Lower lobe of right lung (tissue), 2 donors: ENCODE results near the gene FAM98A. TPM values are rescaled to one million over a fixed set of nuclear protein-coding genes. Genes with fewer than 3 reads are reported as not detected.

Experiments used
- ATAC-seq, 2 donors: fragments of 200-7000 bp; cut with Tn5 transposase; one replicate each; pipeline ENCODE4 v1.9.1; 2020 to 2022; ENCODE audit warnings: mild to moderate bottlenecking in 2 of 2, moderate library complexity in 2 of 2
- DNase-seq: peaks from one replicate; pipeline ENCODE4 v3.0.0-alpha.2; 2020
- H3K27ac ChIP-seq: fragments of 200-600 bp; one replicate; pipeline ENCODE4 v1.8.0; 2022
- H3K27me3 ChIP-seq: fragments of 200-600 bp; one replicate; pipeline ENCODE4 v1.8.0; 2022; ENCODE audit warnings: low read depth
- H3K36me3 ChIP-seq: fragments of 200-600 bp; one replicate; pipeline ENCODE4 v1.8.0; 2022; ENCODE audit warnings: mild to moderate bottlenecking
- H3K4me1 ChIP-seq: fragments of 200-600 bp; one replicate; pipeline ENCODE4 v1.8.0; 2022
- H3K4me3 ChIP-seq: fragments of 200-600 bp; one replicate; pipeline ENCODE4 v1.8.0; 2022; ENCODE audit warnings: mild to moderate bottlenecking
- H3K9me3 ChIP-seq: fragments of 200-600 bp; one replicate; pipeline ENCODE4 v1.8.0; 2022
- intact Hi-C: fragments of 100-400 bp; cut with DNase I; formaldehyde crosslinking; loops from one replicate; pipeline ENCODE4 v1.11.0; 2022
- total RNA-seq: library from RNA; stranded (reverse); fragmentation: NEBNext Ultra II Directional; extraction: Animal tissue kit (Norgen Biotek cat#: 25700); gene quantifications from one replicate; pipeline ENCODE4 v1.2.1, GENCODE V29; 2021
- TF ChIP-seq, protein P1 (sequence below): fragments of 200-600 bp; IDR thresholded peaks from one replicate; pipeline ENCODE4 v1.8.0; 2022; ENCODE audit warnings: antibody characterized with exemption, mild to moderate bottlenecking
- donor health status: DM: no; HTN: yes; CAD: no; lungs with severe emphysema.

Gene FAM98A
- total RNA-seq, 1 donor from 2014 or later: 40.4 TPM

DNA sequence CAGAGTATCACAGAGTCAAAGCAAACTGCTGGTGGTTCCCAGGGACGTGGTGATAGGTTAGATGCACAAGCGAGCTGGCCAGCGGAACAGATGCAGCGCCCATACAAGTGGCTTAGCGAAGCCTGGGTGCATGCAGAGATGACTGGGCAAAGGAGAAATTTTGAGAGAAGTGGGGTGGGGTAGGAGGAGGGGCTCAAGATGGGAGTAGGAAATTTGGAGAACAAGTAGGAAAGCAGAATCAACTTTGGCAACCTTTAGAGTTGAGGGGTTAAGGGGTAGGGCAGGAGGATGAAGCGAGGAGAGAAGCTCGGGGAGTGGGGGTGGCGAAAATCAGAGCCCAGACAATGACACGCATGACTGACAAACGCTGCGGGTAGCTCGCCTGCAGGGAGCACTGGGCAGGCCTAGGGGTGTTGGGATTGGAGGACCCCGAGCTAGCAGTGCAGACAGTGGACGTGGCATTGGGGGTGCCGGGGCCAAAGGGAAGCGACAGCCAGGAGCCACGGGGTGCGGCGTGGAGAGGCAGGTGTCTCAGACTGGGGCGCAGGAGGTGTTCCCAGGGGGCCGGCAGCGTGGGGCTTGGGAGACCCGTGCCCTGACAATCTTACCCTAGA, 431 bp downstream of the FAM98A start:
- Histone ChIP-seq H3K9me3 (no peaks in the 10 kb centered on the region), H3K27ac (peak overlapping the region; percentile 84), H3K27me3 (no peaks in the 10 kb centered on the region), H3K4me1 (peaks cover 25% of the 10 kb centered on the region), H3K36me3 (peaks cover 15% of the 10 kb centered on the region), H3K4me3 (peak overlapping the region; percentile 93)
- TF ChIP-seq, protein P1, sequence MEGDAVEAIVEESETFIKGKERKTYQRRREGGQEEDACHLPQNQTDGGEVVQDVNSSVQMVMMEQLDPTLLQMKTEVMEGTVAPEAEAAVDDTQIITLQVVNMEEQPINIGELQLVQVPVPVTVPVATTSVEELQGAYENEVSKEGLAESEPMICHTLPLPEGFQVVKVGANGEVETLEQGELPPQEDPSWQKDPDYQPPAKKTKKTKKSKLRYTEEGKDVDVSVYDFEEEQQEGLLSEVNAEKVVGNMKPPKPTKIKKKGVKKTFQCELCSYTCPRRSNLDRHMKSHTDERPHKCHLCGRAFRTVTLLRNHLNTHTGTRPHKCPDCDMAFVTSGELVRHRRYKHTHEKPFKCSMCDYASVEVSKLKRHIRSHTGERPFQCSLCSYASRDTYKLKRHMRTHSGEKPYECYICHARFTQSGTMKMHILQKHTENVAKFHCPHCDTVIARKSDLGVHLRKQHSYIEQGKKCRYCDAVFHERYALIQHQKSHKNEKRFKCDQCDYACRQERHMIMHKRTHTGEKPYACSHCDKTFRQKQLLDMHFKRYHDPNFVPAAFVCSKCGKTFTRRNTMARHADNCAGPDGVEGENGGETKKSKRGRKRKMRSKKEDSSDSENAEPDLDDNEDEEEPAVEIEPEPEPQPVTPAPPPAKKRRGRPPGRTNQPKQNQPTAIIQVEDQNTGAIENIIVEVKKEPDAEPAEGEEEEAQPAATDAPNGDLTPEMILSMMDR: no peak
- DNase-seq (peak; percentile 45), ATAC-seq (peak; percentile 55 to 60)
- intact Hi-C loops: no loop called here

DNA sequence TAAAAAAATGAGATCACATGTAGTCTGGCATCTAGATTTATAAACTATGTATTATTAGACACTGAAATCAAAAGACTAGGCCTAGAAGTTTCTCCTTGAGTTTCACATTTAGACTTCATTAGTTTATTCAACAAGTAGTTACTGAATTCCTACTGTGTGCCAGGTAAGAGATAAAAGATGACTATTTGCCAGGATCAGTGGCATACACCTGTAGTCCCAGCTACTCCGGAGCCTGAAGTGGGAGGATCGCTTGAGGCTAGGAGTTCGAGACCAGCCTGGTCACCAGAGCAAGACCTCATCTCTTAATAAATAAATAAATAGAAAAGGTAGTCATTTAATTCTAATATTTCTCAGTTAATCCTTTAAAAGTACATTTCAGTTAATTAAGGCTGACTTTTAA, 2.1 kb downstream of the FAM98A start:
- H3K36me3 ChIP-seq: peaks cover 31% of the 10 kb centered on the region
- H3K4me3 ChIP-seq: no peak overlapping the region
- intact Hi-C loops: no loop called here
- H3K9me3 ChIP-seq: no peaks in the 10 kb centered on the region
- no peaks in the 10 kb centered on the region for H3K27me3 ChIP-seq
- peaks cover 25% of the 10 kb centered on the region for H3K4me1 ChIP-seq
- H3K27ac ChIP-seq: no peak overlapping the region
- ATAC-seq (no peak), DNase-seq (no peak)
- TF ChIP-seq, protein P1: no peak

DNA sequence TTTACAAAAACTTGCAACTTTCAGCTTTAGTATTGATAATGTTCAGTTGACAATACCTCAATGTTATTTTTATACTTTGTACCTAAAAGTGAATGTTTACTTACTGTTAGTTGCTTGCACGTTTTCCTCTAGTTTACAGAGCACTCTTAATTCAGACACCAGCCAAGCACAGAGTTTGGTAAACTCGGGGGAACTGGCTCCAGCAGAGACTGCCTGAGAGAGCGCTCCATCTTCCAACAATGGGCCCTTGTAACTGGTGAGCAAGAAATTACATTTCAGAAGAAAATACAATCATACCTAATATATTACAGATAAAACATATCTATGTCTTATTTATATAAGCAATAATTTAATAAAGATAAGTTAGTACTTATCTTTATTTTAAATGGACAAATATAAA, 3.7 kb downstream of the FAM98A start:
- ATAC-seq (no peak), DNase-seq (no peak)
- Histone ChIP-seq H3K4me3 (no peak overlapping the region), H3K27me3 (no peaks in the 10 kb centered on the region), H3K4me1 (peaks cover 25% of the 10 kb centered on the region), H3K27ac (no peak overlapping the region), H3K9me3 (no peaks in the 10 kb centered on the region), H3K36me3 (peaks cover 47% of the 10 kb centered on the region)
- TF ChIP-seq, protein P1: no peak
- intact Hi-C loops: no loop called here

DNA sequence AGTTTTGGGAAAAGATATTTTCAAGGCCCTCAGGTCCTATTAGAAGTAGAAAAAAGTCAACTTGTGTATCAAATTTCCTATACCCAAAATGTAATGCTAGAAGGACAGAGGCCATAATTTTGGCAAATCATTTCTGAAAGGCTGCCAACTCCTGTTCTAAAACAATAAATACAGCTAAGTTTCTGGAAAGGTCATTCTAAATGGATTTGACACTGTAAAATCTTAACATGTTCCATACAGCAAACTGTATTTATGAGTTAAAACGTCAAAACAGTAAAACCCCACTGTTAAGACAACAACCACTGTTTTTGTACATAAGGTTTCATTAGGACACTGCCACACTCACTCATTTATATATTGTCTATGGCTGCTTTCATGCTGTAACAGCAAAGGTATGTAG, 9.7 kb downstream of the FAM98A start:
- TF ChIP-seq, protein P1: no peak
- Histone ChIP-seq H3K4me1 (no peaks in the 10 kb centered on the region), H3K36me3 (peaks cover 79% of the 10 kb centered on the region), H3K4me3 (no peak overlapping the region), H3K9me3 (no peaks in the 10 kb centered on the region), H3K27ac (no peak overlapping the region), H3K27me3 (no peaks in the 10 kb centered on the region)
- ATAC-seq (no peak), DNase-seq (no peak)
- intact Hi-C loops: no loop called here

DNA sequence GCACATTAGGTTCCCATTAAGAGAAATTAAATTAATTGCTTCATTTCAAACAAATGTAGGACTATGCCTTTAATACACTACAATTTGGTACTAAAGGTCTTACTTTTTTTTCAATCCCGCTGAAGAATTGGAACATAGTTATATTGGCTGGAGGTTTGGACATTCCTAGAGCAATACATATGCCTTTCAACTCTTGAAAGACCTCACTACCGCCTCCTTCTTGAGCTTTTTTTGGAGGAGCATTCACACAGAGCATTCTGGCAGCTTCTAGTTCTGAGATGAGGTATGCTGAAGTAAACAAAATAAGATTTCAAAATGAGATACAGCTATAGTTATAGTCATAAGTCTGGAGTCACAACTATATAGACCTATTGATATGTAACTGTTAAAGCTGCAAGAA, 10.9 kb downstream of the FAM98A start:
- no peaks in the 10 kb centered on the region for H3K9me3 ChIP-seq
- intact Hi-C loops: no loop called here

More for the DNA sequence above, 10.9 kb downstream of the FAM98A start:
- Histone ChIP-seq H3K4me3 (no peak overlapping the region), H3K27ac (no peak overlapping the region), H3K4me1 (peaks cover 1% of the 10 kb centered on the region), H3K36me3 (peaks cover 79% of the 10 kb centered on the region), H3K27me3 (no peaks in the 10 kb centered on the region)
- no peak for DNase-seq
- no peak for ATAC-seq
- TF ChIP-seq, protein P1: no peak
